Chondrocyte (in vitro differentiated cells): ENCODE results near the gene CUEDC1. TPM values are rescaled to one million over a fixed set of nuclear protein-coding genes. Genes with fewer than 3 reads are reported as not detected.
A peak's percentile ranks its signal among the peaks of the same experiment; 100 is the strongest.

Experiments used
- DNase-seq: peaks from one replicate; pipeline ENCODE4 v3.0.0; 2021; ENCODE audit warnings: mixed read lengths, low spot score
- H3K27ac Mint-ChIP-seq: one replicate; pipeline ENCODE4 v1.8.0; 2021; ENCODE audit warnings: mild to moderate bottlenecking, moderate library complexity, mixed read lengths; ENCODE audit not compliant: unreplicated experiment
- H3K27me3 Mint-ChIP-seq: 2 replicates; pipeline ENCODE4 v1.8.0; 2021; ENCODE audit warnings: low read depth, mixed read lengths
- H3K36me3 Mint-ChIP-seq: 2 replicates; pipeline ENCODE4 v1.8.0; 2021; ENCODE audit warnings: low read depth, mixed read lengths
- H3K4me1 Mint-ChIP-seq: 2 replicates; pipeline ENCODE4 v1.8.0; 2021; ENCODE audit warnings: low read depth, mild to moderate bottlenecking, mixed read lengths
- H3K4me3 Mint-ChIP-seq: one replicate; pipeline ENCODE4 v1.8.0; 2021; ENCODE audit warnings: mild to moderate bottlenecking, moderate library complexity, mixed read lengths; ENCODE audit not compliant: unreplicated experiment
- H3K9me3 Mint-ChIP-seq: 2 replicates; pipeline ENCODE4 v1.8.0; 2021; ENCODE audit warnings: low read depth, mixed read lengths
- total RNA-seq: library from RNA; stranded (reverse); gene quantifications from 3 replicates; pipeline ENCODE4 v1.2.1, GENCODE V29; 2021
- TF ChIP-seq, protein P1 (sequence below): fragments of 200-600 bp; sonication (generic); IDR thresholded peaks from 2 replicates; pipeline ENCODE4 v1.5.0; 2021; ENCODE audit warnings: antibody characterized with exemption, mild to moderate bottlenecking, moderate library complexity

The CUEDC1 gene
- total RNA-seq, 1 donor from 2014 or later, result 41.9 TPM

- Mint-ChIP-seq H3K4me1 (peaks cover 59% of the 10 kb centered on the region), H3K27ac (peak overlapping the region; percentile 83), H3K27me3 (no peaks in the 10 kb centered on the region), H3K36me3 (peaks cover 10% of the 10 kb centered on the region), H3K9me3 (no peaks in the 10 kb centered on the region), H3K4me3 (peak overlapping the region; percentile 23)
- no peak for DNase-seq
- TF ChIP-seq, protein P1, sequence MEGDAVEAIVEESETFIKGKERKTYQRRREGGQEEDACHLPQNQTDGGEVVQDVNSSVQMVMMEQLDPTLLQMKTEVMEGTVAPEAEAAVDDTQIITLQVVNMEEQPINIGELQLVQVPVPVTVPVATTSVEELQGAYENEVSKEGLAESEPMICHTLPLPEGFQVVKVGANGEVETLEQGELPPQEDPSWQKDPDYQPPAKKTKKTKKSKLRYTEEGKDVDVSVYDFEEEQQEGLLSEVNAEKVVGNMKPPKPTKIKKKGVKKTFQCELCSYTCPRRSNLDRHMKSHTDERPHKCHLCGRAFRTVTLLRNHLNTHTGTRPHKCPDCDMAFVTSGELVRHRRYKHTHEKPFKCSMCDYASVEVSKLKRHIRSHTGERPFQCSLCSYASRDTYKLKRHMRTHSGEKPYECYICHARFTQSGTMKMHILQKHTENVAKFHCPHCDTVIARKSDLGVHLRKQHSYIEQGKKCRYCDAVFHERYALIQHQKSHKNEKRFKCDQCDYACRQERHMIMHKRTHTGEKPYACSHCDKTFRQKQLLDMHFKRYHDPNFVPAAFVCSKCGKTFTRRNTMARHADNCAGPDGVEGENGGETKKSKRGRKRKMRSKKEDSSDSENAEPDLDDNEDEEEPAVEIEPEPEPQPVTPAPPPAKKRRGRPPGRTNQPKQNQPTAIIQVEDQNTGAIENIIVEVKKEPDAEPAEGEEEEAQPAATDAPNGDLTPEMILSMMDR, result no peak
Observed at GRCh38 chr17:57984936-57985674, 29.9 kb upstream of the CUEDC1 start.

DNA sequence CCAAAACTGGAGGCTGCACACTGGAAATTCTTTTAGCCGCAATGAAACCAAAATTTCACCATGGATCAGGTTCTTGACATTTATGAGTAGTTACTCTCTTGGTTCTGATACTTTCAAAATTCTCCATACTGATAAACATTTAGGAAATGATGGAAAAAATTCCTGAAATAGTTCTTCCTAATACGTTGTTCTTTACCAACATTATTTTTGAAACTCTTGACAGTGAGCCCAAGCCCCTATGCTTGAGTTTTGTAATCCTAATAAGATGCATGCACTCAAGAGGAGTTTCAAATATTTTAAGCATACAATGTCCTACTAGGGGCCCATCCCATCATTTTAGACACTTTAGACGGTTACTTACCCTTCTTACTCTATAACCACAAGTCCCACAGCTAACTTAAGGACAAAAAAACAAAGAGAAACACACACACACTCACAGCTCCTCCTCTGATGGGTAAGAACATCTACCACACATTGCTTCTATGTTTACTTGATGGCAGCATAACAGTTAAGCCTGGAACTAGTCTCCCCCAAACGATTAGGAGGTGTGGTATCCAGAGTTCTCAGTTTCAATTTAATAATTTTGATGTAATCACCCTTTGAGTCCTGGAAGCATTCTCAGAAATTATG is 29.2 kb upstream of the CUEDC1 start:
- peaks cover 54% of the 10 kb centered on the region for H3K4me1 Mint-ChIP-seq
- H3K9me3 Mint-ChIP-seq, result no peaks in the 10 kb centered on the region
- peak overlapping the region; percentile 46 for H3K27ac Mint-ChIP-seq
- no peaks in the 10 kb centered on the region for H3K27me3 Mint-ChIP-seq
- TF ChIP-seq, protein P1, result no peak
- no peak overlapping the region for H3K4me3 Mint-ChIP-seq
- no peak for DNase-seq
- H3K36me3 Mint-ChIP-seq, result peaks cover 10% of the 10 kb centered on the region

DNA sequence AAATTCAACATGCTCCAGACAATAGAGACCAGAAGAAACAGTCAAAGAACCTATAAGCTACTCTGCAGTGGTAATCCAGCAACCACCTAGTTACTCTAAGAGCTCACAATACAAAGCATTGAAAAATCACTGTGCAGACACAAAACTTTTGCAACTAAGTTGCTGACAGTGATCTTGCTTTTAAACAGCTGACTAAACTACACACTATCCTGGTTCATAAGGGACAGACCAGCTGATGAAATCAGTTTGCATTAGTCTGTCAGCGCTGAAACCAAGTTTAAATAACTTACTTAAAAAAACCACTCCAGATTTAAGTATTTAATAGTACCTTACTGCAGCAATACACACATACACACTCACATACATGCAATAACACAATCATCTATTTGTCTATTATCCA is 28.2 kb upstream of the CUEDC1 start:
- TF ChIP-seq, protein P1, result no peak
- DNase-seq, result no peak
- peaks cover 45% of the 10 kb centered on the region for H3K4me1 Mint-ChIP-seq
- H3K27ac Mint-ChIP-seq, result peak overlapping the region; percentile 34
- no peak overlapping the region for H3K4me3 Mint-ChIP-seq
- H3K27me3 Mint-ChIP-seq, result no peaks in the 10 kb centered on the region
- no peaks in the 10 kb centered on the region for H3K9me3 Mint-ChIP-seq
- H3K36me3 Mint-ChIP-seq, result peaks cover 15% of the 10 kb centered on the region

DNA sequence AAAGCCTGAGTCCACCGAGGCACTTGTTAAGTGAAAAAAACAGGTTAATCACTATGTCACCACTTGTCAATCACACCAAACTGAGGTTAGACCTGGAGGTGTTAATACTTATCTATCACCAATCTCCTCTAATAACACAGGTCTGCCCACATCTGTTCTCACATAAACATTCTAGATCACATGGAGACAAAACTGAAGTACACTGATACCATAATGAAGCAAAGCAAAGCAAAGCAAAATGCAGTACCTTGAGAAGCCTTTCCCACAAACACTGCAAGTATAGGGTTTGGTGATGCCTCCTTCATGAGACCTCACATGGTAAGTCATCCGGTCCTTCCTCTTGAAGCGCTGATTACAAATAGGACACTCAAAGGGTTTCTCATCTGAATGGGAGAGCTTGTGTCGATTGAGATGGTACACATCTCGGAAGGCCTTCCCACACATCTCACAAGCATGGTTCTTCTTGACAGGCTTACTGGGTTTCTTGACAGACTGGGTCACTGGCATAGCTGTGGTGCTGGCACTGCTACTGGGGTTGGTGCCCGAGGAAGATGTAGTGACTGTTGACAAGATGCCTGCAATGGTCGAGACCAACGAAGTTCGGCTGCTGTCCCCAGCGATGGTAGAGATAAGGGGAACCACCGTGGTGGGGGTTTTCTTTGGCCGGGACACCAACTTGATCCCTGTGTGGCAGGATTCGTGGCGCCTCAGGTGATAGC is 27.4 kb upstream of the CUEDC1 start:
- Mint-ChIP-seq H3K27me3 (no peaks in the 10 kb centered on the region), H3K9me3 (no peaks in the 10 kb centered on the region), H3K4me3 (no peak overlapping the region), H3K27ac (no peak overlapping the region), H3K4me1 (peaks cover 44% of the 10 kb centered on the region), H3K36me3 (peaks cover 23% of the 10 kb centered on the region)
- no peak for DNase-seq
- TF ChIP-seq, protein P1, result no peak

DNA sequence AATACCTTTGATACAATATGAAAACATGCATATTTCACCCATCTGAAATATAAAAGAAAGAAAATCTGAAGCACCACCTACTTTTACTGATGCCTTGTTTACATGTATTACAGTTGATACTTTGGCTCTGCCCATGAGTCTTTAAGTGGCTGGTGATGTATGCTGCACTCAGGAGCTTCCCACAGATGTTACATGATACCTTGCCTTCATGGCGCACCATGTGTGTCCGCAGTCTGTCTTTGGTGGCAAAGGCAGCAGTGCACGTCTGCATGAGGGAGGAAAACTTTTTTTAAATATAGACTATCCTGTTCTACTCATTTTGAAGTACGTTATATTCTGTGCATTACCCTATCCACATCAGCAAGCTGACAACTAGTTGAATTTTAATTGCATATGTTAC is 25.3 kb upstream of the CUEDC1 start:
- Mint-ChIP-seq H3K27me3 (no peaks in the 10 kb centered on the region), H3K27ac (no peak overlapping the region), H3K9me3 (no peaks in the 10 kb centered on the region), H3K36me3 (peaks cover 33% of the 10 kb centered on the region), H3K4me3 (no peak overlapping the region), H3K4me1 (peaks cover 31% of the 10 kb centered on the region)
- TF ChIP-seq, protein P1, result no peak
- DNase-seq, result no peak
